ENCODE results near the gene BEND3.
"Not testable (repeated sequence)": the region's sequence is repeated elsewhere in the genome, so short reads cannot be mapped to it uniquely, and the experiment has no call there.

BEND3 gene

GRCh38 chr6:107129370-107129925 lies 14.1 kb upstream of the BEND3 start:
- Histone ChIP-seq H3K4me1 (peaks cover 6% of the 10 kb centered on the region), H3K36me3 (replicated peaks) (no peaks in the 10 kb centered on the region), H3K4me3 (no peak overlapping the region), H3K9me3 (no peaks in the 10 kb centered on the region), H3K27me3 (ENCODE audit: low read depth) (no peaks in the 10 kb centered on the region)
- DNase-seq (ENCODE audit: low spot score in 2 of 2), result no peak
- in situ Hi-C loops (cut with MboI; ENCODE audit: low sequenced_read_pairs), result no loop called here

- Histone ChIP-seq H3K36me3 (replicated peaks) (no peaks in the 10 kb centered on the region), H3K4me1 (peaks cover 6% of the 10 kb centered on the region), H3K9me3 (no peaks in the 10 kb centered on the region), H3K4me3 (no peak overlapping the region), H3K27me3 (ENCODE audit: low read depth) (no peaks in the 10 kb centered on the region)
- in situ Hi-C loops (cut with MboI; ENCODE audit: low sequenced_read_pairs), result no loop called here
- no peak for DNase-seq (ENCODE audit: low spot score in 2 of 2)
Observed at GRCh38 chr6:107128577-107128976, 13.3 kb upstream of the BEND3 start.

- no peak for DNase-seq (ENCODE audit: low spot score in 2 of 2)
- no peaks in the 10 kb centered on the region for H3K27me3 ChIP-seq (ENCODE audit: low read depth)
- no peaks in the 10 kb centered on the region for H3K36me3 ChIP-seq (replicated peaks)
- H3K4me1 ChIP-seq, result peaks cover 6% of the 10 kb centered on the region
- H3K4me3 ChIP-seq, result no peak overlapping the region
- in situ Hi-C loops (cut with MboI; ENCODE audit: low sequenced_read_pairs), result no loop called here
- H3K9me3 ChIP-seq, result no peaks in the 10 kb centered on the region
Observed at GRCh38 chr6:107128175-107128574, 12.9 kb upstream of the BEND3 start.

- H3K4me1 ChIP-seq, result peaks cover 2% of the 10 kb centered on the region; the same call in 1 of the 2 replicates
Observed at GRCh38 chr6:107125771-107126170, 10.5 kb upstream of the BEND3 start.

GRCh38 chr6:107124934-107125348 lies 9.6 kb upstream of the BEND3 start:
- H3K36me3 ChIP-seq (replicated peaks), result no peaks in the 10 kb centered on the region
- in situ Hi-C loops (cut with MboI; ENCODE audit: low sequenced_read_pairs), result no loop called here
- peaks cover 2% of the 10 kb centered on the region; the same call in 1 of the 2 replicates for H3K4me1 ChIP-seq
- no peak overlapping the region for H3K4me3 ChIP-seq
- no peaks in the 10 kb centered on the region for H3K27me3 ChIP-seq (ENCODE audit: low read depth)
- DNase-seq (ENCODE audit: low spot score in 2 of 2), result no peak
- H3K9me3 ChIP-seq, result no peaks in the 10 kb centered on the region

More at GRCh38 chr6:107125771-107126170, 10.5 kb upstream of the BEND3 start:
- in situ Hi-C loops (cut with MboI; ENCODE audit: low sequenced_read_pairs), result no loop called here
- H3K36me3 ChIP-seq (replicated peaks), result no peaks in the 10 kb centered on the region
- no peaks in the 10 kb centered on the region for H3K27me3 ChIP-seq (ENCODE audit: low read depth)
- no peak overlapping the region for H3K4me3 ChIP-seq
- no peak for DNase-seq (ENCODE audit: low spot score in 2 of 2)
- no peaks in the 10 kb centered on the region for H3K9me3 ChIP-seq

- Histone ChIP-seq H3K27me3 (ENCODE audit: low read depth) (no peaks in the 10 kb centered on the region), H3K36me3 (replicated peaks) (no peaks in the 10 kb centered on the region), H3K9me3 (no peaks in the 10 kb centered on the region), H3K4me3 (no peak overlapping the region), H3K4me1 (peaks cover 8% of the 10 kb centered on the region)
- in situ Hi-C loops (cut with MboI; ENCODE audit: low sequenced_read_pairs), result no loop called here
- no peak for DNase-seq (ENCODE audit: low spot score in 2 of 2)
Observed at GRCh38 chr6:107123501-107123900, 8.2 kb upstream of the BEND3 start.

GRCh38 chr6:107122748-107123147 lies 7.4 kb upstream of the BEND3 start:
- in situ Hi-C loops (cut with MboI; ENCODE audit: low sequenced_read_pairs), result no loop called here
- H3K36me3 ChIP-seq (replicated peaks), result no peaks in the 10 kb centered on the region
- no peak for DNase-seq (ENCODE audit: low spot score in 2 of 2)
- H3K4me1 ChIP-seq, result peaks cover 13% of the 10 kb centered on the region
- no peak overlapping the region for H3K4me3 ChIP-seq
- H3K9me3 ChIP-seq, result no peaks in the 10 kb centered on the region
- no peaks in the 10 kb centered on the region for H3K27me3 ChIP-seq (ENCODE audit: low read depth)

GRCh38 chr6:107121964-107122495 lies 6.7 kb upstream of the BEND3 start:
- Histone ChIP-seq H3K4me3 (no peak overlapping the region), H3K4me1 (peaks cover 20% of the 10 kb centered on the region), H3K36me3 (replicated peaks) (no peaks in the 10 kb centered on the region), H3K27me3 (ENCODE audit: low read depth) (no peaks in the 10 kb centered on the region), H3K9me3 (no peaks in the 10 kb centered on the region)
- in situ Hi-C loops (cut with MboI; ENCODE audit: low sequenced_read_pairs), result no loop called here
- DNase-seq (ENCODE audit: low spot score in 2 of 2), result no peak

- in situ Hi-C loops (cut with MboI; ENCODE audit: low sequenced_read_pairs), result no loop called here
- Histone ChIP-seq H3K4me1 (peaks cover 22% of the 10 kb centered on the region), H3K9me3 (no peaks in the 10 kb centered on the region), H3K4me3 (no peak overlapping the region), H3K27me3 (ENCODE audit: low read depth) (no peaks in the 10 kb centered on the region), H3K36me3 (replicated peaks) (no peaks in the 10 kb centered on the region)
- DNase-seq (ENCODE audit: low spot score in 2 of 2), result no peak
Observed at GRCh38 chr6:107121266-107121665, 6.0 kb upstream of the BEND3 start.

GRCh38 chr6:107120404-107120803 lies 5.1 kb upstream of the BEND3 start:
- in situ Hi-C loops (cut with MboI; ENCODE audit: low sequenced_read_pairs), result no loop called here
- no peak overlapping the region for H3K4me3 ChIP-seq
- H3K36me3 ChIP-seq (replicated peaks), result no peaks in the 10 kb centered on the region
- no peaks in the 10 kb centered on the region for H3K9me3 ChIP-seq
- H3K27me3 ChIP-seq (ENCODE audit: low read depth), result no peaks in the 10 kb centered on the region
- DNase-seq (ENCODE audit: low spot score in 2 of 2), result no peak
- H3K4me1 ChIP-seq, result peaks cover 22% of the 10 kb centered on the region

- Histone ChIP-seq H3K4me3 (no peak overlapping the region), H3K36me3 (replicated peaks) (no peaks in the 10 kb centered on the region), H3K9me3 (no peaks in the 10 kb centered on the region), H3K4me1 (peaks cover 22% of the 10 kb centered on the region), H3K27me3 (ENCODE audit: low read depth) (no peaks in the 10 kb centered on the region)
- DNase-seq (ENCODE audit: low spot score in 2 of 2), result peak in 1 of 2 experiments; percentile 48
- in situ Hi-C loops (cut with MboI; ENCODE audit: low sequenced_read_pairs), result no loop called here
Observed at GRCh38 chr6:107118976-107119375, 3.7 kb upstream of the BEND3 start.

GRCh38 chr6:107118540-107118939 lies 3.2 kb upstream of the BEND3 start:
- H3K9me3 ChIP-seq; H3K27me3 ChIP-seq (ENCODE audit: low read depth); DNase-seq (ENCODE audit: low spot score in 2 of 2); in situ Hi-C loops (cut with MboI; ENCODE audit: low sequenced_read_pairs); H3K36me3 ChIP-seq (replicated peaks); H3K4me3 ChIP-seq: not testable (repeated sequence)
- H3K4me1 ChIP-seq, result peaks cover 25% of the 10 kb centered on the region

GRCh38 chr6:107116931-107117330 lies 1.6 kb upstream of the BEND3 start:
- Histone ChIP-seq H3K9me3 (no peaks in the 10 kb centered on the region), H3K36me3 (replicated peaks) (no peaks in the 10 kb centered on the region), H3K4me1 (peaks cover 26% of the 10 kb centered on the region), H3K4me3 (peak overlapping the region; percentile 1; the same call in 1 of the 2 replicates), H3K27me3 (ENCODE audit: low read depth) (no peaks in the 10 kb centered on the region)
- no peak for DNase-seq (ENCODE audit: low spot score in 2 of 2)
- in situ Hi-C loops (cut with MboI; ENCODE audit: low sequenced_read_pairs), result no loop called here

- peak; percentile 80 to 97 for DNase-seq (ENCODE audit: low spot score in 2 of 2)
- Histone ChIP-seq H3K4me3 (peak overlapping the region; percentile 44), H3K36me3 (replicated peaks) (no peaks in the 10 kb centered on the region), H3K4me1 (peaks cover 25% of the 10 kb centered on the region), H3K9me3 (no peaks in the 10 kb centered on the region), H3K27me3 (ENCODE audit: low read depth) (no peaks in the 10 kb centered on the region)
- in situ Hi-C loops (cut with MboI; ENCODE audit: low sequenced_read_pairs), result no loop called here
Observed at GRCh38 chr6:107116328-107116892, 1.1 kb upstream of the BEND3 start.
